A673 (cell line): ENCODE data around the gene RAP1GAP2. TPM values are rescaled to one million over a fixed set of nuclear protein-coding genes. Genes with fewer than 3 reads are reported as not detected.

ENCODE experiments used
- BruUV-seq: library from RNA; stranded (reverse); fragments of 400-500 nt; replicated peaks from 2 replicates; lab custom pipeline; 2021; lab: Mats Ljungman, UMichigan
- CTCF ChIA-PET: fragments of 300-600 bp; sonication (Branson Sonifier 250); formaldehyde crosslinking; loops from one replicate; lab custom pipeline; 2022; ENCODE audit warnings: antibody characterized with exemption; lab: Charles Lee
- POLR2A ChIA-PET: fragments of 300-600 bp; sonication (Branson Sonifier 250); formaldehyde crosslinking; loops from one replicate; lab custom pipeline; 2022; ENCODE audit warnings: antibody characterized with exemption; ENCODE audit not compliant: low non-redundant PET; lab: Charles Lee
- DNase-seq: peaks from one replicate; pipeline ENCODE4 v3.0.0-alpha.2; 2015; ENCODE audit warnings: low spot score
- H3K27ac ChIP-seq: fragments of 200-600 bp; sonication (generic); 2 replicates; pipeline ENCODE4 v1.5.1; 2016; ENCODE audit warnings: mixed run types, low read depth, mild to moderate bottlenecking, mixed read lengths, antibody characterized with exemption, low read length; ENCODE audit not compliant: poor library complexity, severe bottlenecking
- H3K27me3 ChIP-seq: fragments of 200-600 bp; sonication (generic); replicated peaks from 2 replicates; pipeline ENCODE4 v1.6.1; 2017; ENCODE audit warnings: mixed run types, low read depth, mild to moderate bottlenecking, mixed read lengths, antibody characterized with exemption, low read length; ENCODE audit not compliant: insufficient read depth, poor library complexity
- H3K36me3 ChIP-seq: fragments of 200-600 bp; sonication (generic); 2 replicates; pipeline ENCODE4 v1.6.1; 2016; ENCODE audit warnings: mixed run types, mild to moderate bottlenecking, mixed read lengths, antibody characterized with exemption, low read length; ENCODE audit not compliant: insufficient read depth, poor library complexity, severe bottlenecking
- H3K4me1 ChIP-seq: fragments of 200-600 bp; sonication (generic); 2 replicates; pipeline ENCODE4 v1.6.1; 2017; ENCODE audit warnings: mixed run types, mild to moderate bottlenecking, mixed read lengths, antibody characterized with exemption, low read length; ENCODE audit not compliant: insufficient read depth, poor library complexity, severe bottlenecking
- H3K4me3 ChIP-seq: fragments of 200-600 bp; sonication (generic); 2 replicates; pipeline ENCODE4 v1.5.1; 2016; ENCODE audit warnings: low read depth, mixed run types, mild to moderate bottlenecking, mixed read lengths, low read length; ENCODE audit not compliant: poor library complexity, severe bottlenecking
- H3K9me3 ChIP-seq: fragments of 200-600 bp; sonication (generic); 2 replicates; pipeline ENCODE4 v1.6.1; 2016; ENCODE audit warnings: mixed run types, low read depth, mild to moderate bottlenecking, mixed read lengths, antibody characterized with exemption, low read length; ENCODE audit not compliant: poor library complexity, severe bottlenecking
- EZH2 ChIP-seq: fragments of 200-600 bp; sonication (generic); IDR thresholded peaks from 2 replicates; pipeline ENCODE4 v1.6.1; 2017; ENCODE audit warnings: borderline replicate concordance, low read depth, mild to moderate bottlenecking, mixed read lengths, antibody characterized with exemption, low read length; ENCODE audit not compliant: poor library complexity, severe bottlenecking
- intact Hi-C: fragments of 100-400 bp; cut with micrococcal nuclease; formaldehyde crosslinking; loops from one replicate; pipeline ENCODE4 v1.10.0; 2022; ENCODE audit not compliant: unreplicated experiment
- total RNA-seq: library from RNA; stranded (reverse); gene quantifications from 2 replicates; pipeline ENCODE4 v1.2.3, GENCODE V29; 2021
- TF ChIP-seq, protein P1 (sequence below): fragments of 300-800, 200-600 bp; sonication (generic); conservative IDR thresholded peaks from 2 replicates; pipeline ENCODE4 v1.5.1; 2017; ENCODE audit warnings: low read depth, mild to moderate bottlenecking, antibody characterized with exemption, low read length, moderate library complexity, mixed read lengths

RAP1GAP2 gene
- total RNA-seq, 1 experiment from 2014 or later = 0.06 TPM

- H3K4me3 ChIP-seq = no peak overlapping the region
- H3K27ac ChIP-seq = no peak overlapping the region
- ChIA-PET POLR2A (no interaction called here), CTCF (no interaction called here)
- H3K4me1 ChIP-seq = no peaks in the 10 kb centered on the region
- H3K9me3 ChIP-seq = no peaks in the 10 kb centered on the region
- DNase-seq = no peak
- no peaks in the 10 kb centered on the region for H3K27me3 ChIP-seq
- intact Hi-C loops = no loop called here
- no TSS peak for BruUV-seq
- TF ChIP-seq EZH2 = no peak
- TF ChIP-seq, protein P1, sequence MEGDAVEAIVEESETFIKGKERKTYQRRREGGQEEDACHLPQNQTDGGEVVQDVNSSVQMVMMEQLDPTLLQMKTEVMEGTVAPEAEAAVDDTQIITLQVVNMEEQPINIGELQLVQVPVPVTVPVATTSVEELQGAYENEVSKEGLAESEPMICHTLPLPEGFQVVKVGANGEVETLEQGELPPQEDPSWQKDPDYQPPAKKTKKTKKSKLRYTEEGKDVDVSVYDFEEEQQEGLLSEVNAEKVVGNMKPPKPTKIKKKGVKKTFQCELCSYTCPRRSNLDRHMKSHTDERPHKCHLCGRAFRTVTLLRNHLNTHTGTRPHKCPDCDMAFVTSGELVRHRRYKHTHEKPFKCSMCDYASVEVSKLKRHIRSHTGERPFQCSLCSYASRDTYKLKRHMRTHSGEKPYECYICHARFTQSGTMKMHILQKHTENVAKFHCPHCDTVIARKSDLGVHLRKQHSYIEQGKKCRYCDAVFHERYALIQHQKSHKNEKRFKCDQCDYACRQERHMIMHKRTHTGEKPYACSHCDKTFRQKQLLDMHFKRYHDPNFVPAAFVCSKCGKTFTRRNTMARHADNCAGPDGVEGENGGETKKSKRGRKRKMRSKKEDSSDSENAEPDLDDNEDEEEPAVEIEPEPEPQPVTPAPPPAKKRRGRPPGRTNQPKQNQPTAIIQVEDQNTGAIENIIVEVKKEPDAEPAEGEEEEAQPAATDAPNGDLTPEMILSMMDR = no peak
- no peaks in the 10 kb centered on the region for H3K36me3 ChIP-seq
Observed at GRCh38 chr17:2977157-2977556, 180.9 kb downstream of the RAP1GAP2 start.

- ChIA-PET CTCF (no interaction called here), POLR2A (no interaction called here)
- no peak for DNase-seq
- intact Hi-C loops = no loop called here
- Histone ChIP-seq H3K27me3 (no peaks in the 10 kb centered on the region), H3K4me3 (no peak overlapping the region), H3K36me3 (no peaks in the 10 kb centered on the region), H3K27ac (no peak overlapping the region), H3K9me3 (no peaks in the 10 kb centered on the region), H3K4me1 (no peaks in the 10 kb centered on the region)
- no TSS peak for BruUV-seq
- TF ChIP-seq, protein P1 = no peak
- no peak for TF ChIP-seq EZH2
Observed at GRCh38 chr17:2978116-2978515, 181.9 kb downstream of the RAP1GAP2 start.

DNA sequence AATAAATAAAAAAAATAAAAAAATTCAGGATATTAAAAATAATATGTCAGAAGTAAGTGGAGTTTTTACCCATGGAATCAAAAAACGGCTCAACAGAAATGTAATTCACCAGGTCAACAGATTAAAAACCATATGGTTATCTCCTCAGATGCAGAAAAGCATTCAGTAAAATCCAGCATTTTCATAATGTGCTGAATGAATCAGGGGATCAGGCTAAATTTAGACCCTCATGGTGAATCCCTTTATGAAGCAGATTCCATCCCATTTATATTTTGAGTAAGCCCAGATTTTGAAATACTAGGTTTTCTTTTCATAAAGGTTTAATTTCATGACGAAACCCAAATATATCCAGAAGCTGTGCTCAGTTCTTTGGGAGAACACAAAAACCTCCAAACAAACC lies 182.8 kb downstream of the RAP1GAP2 start:
- no peak for TF ChIP-seq EZH2
- TF ChIP-seq, protein P1 = no peak
- no peak overlapping the region for H3K27ac ChIP-seq
- no peaks in the 10 kb centered on the region for H3K36me3 ChIP-seq
- intact Hi-C loops = no loop called here
- POLR2A ChIA-PET = no interaction called here
- no peaks in the 10 kb centered on the region for H3K9me3 ChIP-seq
- no peak for DNase-seq
- no peaks in the 10 kb centered on the region for H3K27me3 ChIP-seq
- no peaks in the 10 kb centered on the region for H3K4me1 ChIP-seq
- no TSS peak for BruUV-seq
- CTCF ChIA-PET = no interaction called here
- no peak overlapping the region for H3K4me3 ChIP-seq
